Lower lobe of right lung (tissue), 2 donors: ENCODE measurements around the gene MEF2B. TPM values are rescaled to one million over a fixed set of nuclear protein-coding genes. Genes with fewer than 3 reads are reported as not detected.
"Not testable (repeated sequence)": the region's sequence is repeated elsewhere in the genome, so short reads cannot be mapped to it uniquely, and the experiment has no call there.

Experiments
- ATAC-seq, 2 donors: fragments of 200-7000 bp; cut with Tn5 transposase; one replicate each; pipeline ENCODE4 v1.9.1; 2020 to 2022; ENCODE audit warnings: mild to moderate bottlenecking in 2 of 2, moderate library complexity in 2 of 2
- DNase-seq: peaks from one replicate; pipeline ENCODE4 v3.0.0-alpha.2; 2020
- H3K27ac ChIP-seq: fragments of 200-600 bp; one replicate; pipeline ENCODE4 v1.8.0; 2022
- H3K27me3 ChIP-seq: fragments of 200-600 bp; one replicate; pipeline ENCODE4 v1.8.0; 2022; ENCODE audit warnings: low read depth
- H3K36me3 ChIP-seq: fragments of 200-600 bp; one replicate; pipeline ENCODE4 v1.8.0; 2022; ENCODE audit warnings: mild to moderate bottlenecking
- H3K4me1 ChIP-seq: fragments of 200-600 bp; one replicate; pipeline ENCODE4 v1.8.0; 2022
- H3K4me3 ChIP-seq: fragments of 200-600 bp; one replicate; pipeline ENCODE4 v1.8.0; 2022; ENCODE audit warnings: mild to moderate bottlenecking
- H3K9me3 ChIP-seq: fragments of 200-600 bp; one replicate; pipeline ENCODE4 v1.8.0; 2022
- CTCF ChIP-seq: fragments of 200-600 bp; IDR thresholded peaks from one replicate; pipeline ENCODE4 v1.8.0; 2022; ENCODE audit warnings: antibody characterized with exemption, mild to moderate bottlenecking
- intact Hi-C: fragments of 100-400 bp; cut with DNase I; formaldehyde crosslinking; loops from one replicate; pipeline ENCODE4 v1.11.0; 2022
- total RNA-seq: library from RNA; stranded (reverse); fragmentation: NEBNext Ultra II Directional; extraction: Animal tissue kit (Norgen Biotek cat#: 25700); gene quantifications from one replicate; pipeline ENCODE4 v1.2.1, GENCODE V29; 2021
- donor health status: DM: no; HTN: yes; CAD: no; lungs with severe emphysema.

The MEF2B gene
- total RNA-seq, 1 donor from 2014 or later = 2.7 TPM

GRCh38 chr19:19151418-19151817 is 18.6 kb downstream of the MEF2B start:
- TF ChIP-seq CTCF = no peak
- Histone ChIP-seq H3K4me3 (no peak overlapping the region), H3K4me1 (no peaks in the 10 kb centered on the region), H3K27ac (no peak overlapping the region), H3K27me3 (no peaks in the 10 kb centered on the region), H3K36me3 (peaks cover 33% of the 10 kb centered on the region), H3K9me3 (no peaks in the 10 kb centered on the region)
- ATAC-seq = no peak
- DNase-seq = no peak
- intact Hi-C loops = no loop called here

- H3K9me3 ChIP-seq = no peaks in the 10 kb centered on the region
- H3K27me3 ChIP-seq = no peaks in the 10 kb centered on the region
- no peak overlapping the region for H3K27ac ChIP-seq
- ATAC-seq (no peak), DNase-seq (no peak)
- no peak for TF ChIP-seq CTCF
- peaks cover 33% of the 10 kb centered on the region for H3K36me3 ChIP-seq
- no peak overlapping the region for H3K4me3 ChIP-seq
- H3K4me1 ChIP-seq = no peaks in the 10 kb centered on the region
- intact Hi-C loops = no loop called here
Observed at GRCh38 chr19:19149435-19149834, 20.6 kb downstream of the MEF2B start.

- H3K9me3 ChIP-seq, ATAC-seq, H3K27ac ChIP-seq, DNase-seq, H3K4me3 ChIP-seq, H3K4me1 ChIP-seq, H3K27me3 ChIP-seq, intact Hi-C loops: not testable (repeated sequence)
- peaks cover 33% of the 10 kb centered on the region for H3K36me3 ChIP-seq
Observed at GRCh38 chr19:19148504-19148903, 21.6 kb downstream of the MEF2B start.

- no peak for TF ChIP-seq CTCF
- intact Hi-C loops = no loop called here
- DNase-seq (no peak), ATAC-seq (no peak)
- H3K36me3 ChIP-seq = peaks cover 33% of the 10 kb centered on the region
- H3K27ac ChIP-seq = no peak overlapping the region
- no peaks in the 10 kb centered on the region for H3K9me3 ChIP-seq
- H3K27me3 ChIP-seq = no peaks in the 10 kb centered on the region
- no peak overlapping the region for H3K4me3 ChIP-seq
- H3K4me1 ChIP-seq = no peaks in the 10 kb centered on the region
Observed at GRCh38 chr19:19147344-19147743, 22.7 kb downstream of the MEF2B start.

GRCh38 chr19:19146865-19147264 is 23.2 kb downstream of the MEF2B start:
- Histone ChIP-seq H3K27ac (no peak overlapping the region), H3K27me3 (no peaks in the 10 kb centered on the region), H3K4me3 (no peak overlapping the region), H3K9me3 (no peaks in the 10 kb centered on the region), H3K36me3 (peaks cover 33% of the 10 kb centered on the region), H3K4me1 (no peaks in the 10 kb centered on the region)
- DNase-seq (no peak), ATAC-seq (no peak)
- no peak for TF ChIP-seq CTCF
- intact Hi-C loops = no loop called here

- intact Hi-C loops = no loop called here
- ATAC-seq (peak; percentile 84 to 90), DNase-seq (peak; percentile 86)
- no peak overlapping the region for H3K4me3 ChIP-seq
- peaks cover 33% of the 10 kb centered on the region for H3K36me3 ChIP-seq
- no peak overlapping the region for H3K27ac ChIP-seq
- no peaks in the 10 kb centered on the region for H3K4me1 ChIP-seq
- H3K27me3 ChIP-seq = no peaks in the 10 kb centered on the region
- H3K9me3 ChIP-seq = no peaks in the 10 kb centered on the region
- peak; percentile 85 for TF ChIP-seq CTCF
Observed at GRCh38 chr19:19145684-19146608, 24.1 kb downstream of the MEF2B start.
